Trophoblast cell (in vitro differentiated cells and primary cell): ENCODE measurements around the gene GPR87.

Source experiments
- DNase-seq, 2 donors: peaks; one replicate each; pipeline ENCODE4 v3.0.0-alpha.2; 2016
- H2AFZ ChIP-seq: 2 replicates; pipeline ENCODE4 v1.6.1; 2013; ENCODE audit warnings: low read length, moderate library complexity, mild to moderate bottlenecking; ENCODE audit not compliant: insufficient read depth, poor library complexity
- H2AK5ac ChIP-seq: 2 replicates; pipeline ENCODE4 v1.6.1; 2013; ENCODE audit warnings: mild to moderate bottlenecking, low read length
- H2BK120ac ChIP-seq: 2 replicates; pipeline ENCODE4 v1.6.1; 2013; ENCODE audit warnings: low read length, mild to moderate bottlenecking, moderate library complexity; ENCODE audit not compliant: insufficient read depth, poor library complexity
- H2BK12ac ChIP-seq: 2 replicates; pipeline ENCODE4 v1.6.1; 2013; ENCODE audit warnings: mild to moderate bottlenecking, low read length, moderate library complexity
- H2BK5ac ChIP-seq: 2 replicates; pipeline ENCODE4 v1.6.1; 2013; ENCODE audit warnings: low read length, low read depth, moderate library complexity, mild to moderate bottlenecking; ENCODE audit not compliant: poor library complexity
- H3K14ac ChIP-seq: 2 replicates; pipeline ENCODE4 v1.6.1; 2013; ENCODE audit warnings: mild to moderate bottlenecking, low read length
- H3K18ac ChIP-seq: 2 replicates; pipeline ENCODE4 v1.6.1; 2013; ENCODE audit warnings: mild to moderate bottlenecking, low read length
- H3K23ac ChIP-seq: 2 replicates; pipeline ENCODE4 v1.6.1; 2013; ENCODE audit warnings: low read length
- H3K27ac ChIP-seq: 2 replicates; pipeline ENCODE4 v1.5.1; 2013; ENCODE audit warnings: low read depth, mild to moderate bottlenecking, inconsistent platforms, low read length, moderate library complexity
- H3K27me3 ChIP-seq: 2 replicates; pipeline ENCODE4 v1.6.1; 2013; ENCODE audit warnings: inconsistent platforms, mild to moderate bottlenecking, low read length, moderate library complexity; ENCODE audit not compliant: insufficient read depth
- H3K36me3 ChIP-seq, 2 experiments: 1 replicate in 1 of 2; 2 replicates in 1 of 2; pipeline ENCODE4 v1.6.1; 2013; ENCODE audit warnings: low read length in 2 of 2, mild to moderate bottlenecking in 2 of 2, moderate library complexity in 1 of 2; ENCODE audit not compliant: insufficient read depth in 2 of 2, control insufficient read depth in 1 of 2
- H3K4ac ChIP-seq: 2 replicates; pipeline ENCODE4 v1.6.1; 2013; ENCODE audit warnings: low read depth, mild to moderate bottlenecking, low read length, moderate library complexity
- H3K4me1 ChIP-seq, 2 experiments: 1 replicate in 1 of 2; 2 replicates in 1 of 2; pipeline ENCODE4 v1.6.1; 2013; ENCODE audit warnings: low read length in 2 of 2, mild to moderate bottlenecking in 2 of 2, moderate library complexity in 1 of 2; ENCODE audit not compliant: insufficient read depth in 2 of 2, control insufficient read depth in 1 of 2
- H3K4me2 ChIP-seq: 2 replicates; pipeline ENCODE4 v1.6.1; 2013; ENCODE audit warnings: inconsistent platforms, mild to moderate bottlenecking, low read length, moderate library complexity
- H3K4me3 ChIP-seq: 2 replicates; pipeline ENCODE4 v1.5.1; 2013; ENCODE audit warnings: mild to moderate bottlenecking, low read depth, low read length, inconsistent platforms
- H3K79me1 ChIP-seq: one replicate; pipeline ENCODE4 v1.6.1; 2013; ENCODE audit warnings: low read length
- H3K79me2 ChIP-seq: 2 replicates; pipeline ENCODE4 v1.6.1; 2013; ENCODE audit warnings: low read length, mild to moderate bottlenecking; ENCODE audit not compliant: control insufficient read depth, insufficient read depth, poor library complexity
- H3K9ac ChIP-seq: 2 replicates; pipeline ENCODE4 v1.6.1; 2013; ENCODE audit warnings: mild to moderate bottlenecking, low read length
- H3K9me3 ChIP-seq: 2 replicates; pipeline ENCODE4 v1.6.1; 2013; ENCODE audit warnings: low read depth, mild to moderate bottlenecking, control low read depth, inconsistent platforms, low read length; ENCODE audit not compliant: insufficient read depth
- H4K12ac ChIP-seq: 2 replicates; pipeline ENCODE4 v1.6.1; 2013; ENCODE audit warnings: low read depth, mild to moderate bottlenecking, low read length, moderate library complexity
- H4K8ac ChIP-seq: 2 replicates; pipeline ENCODE4 v1.6.1; 2013; ENCODE audit warnings: low read depth, mild to moderate bottlenecking, low read length, moderate library complexity
- H4K91ac ChIP-seq: one replicate; pipeline ENCODE4 v1.6.1; 2013; ENCODE audit warnings: low read depth, mild to moderate bottlenecking, low read length, moderate library complexity
- WGBS: extraction: QIAGEN DNeasy Blood & Tissue Kit; methylation state at CpG from one replicate; pipeline ENCODE4 v1.1.7; 2013; ENCODE audit warnings: missing lambda C conversion rate; ENCODE audit not compliant: insufficient read length, insufficient coverage; ENCODE audit errors: extremely low coverage; 5-methylcytosine and 5-hydroxymethylcytosine counted together

The GPR87 gene

DNA sequence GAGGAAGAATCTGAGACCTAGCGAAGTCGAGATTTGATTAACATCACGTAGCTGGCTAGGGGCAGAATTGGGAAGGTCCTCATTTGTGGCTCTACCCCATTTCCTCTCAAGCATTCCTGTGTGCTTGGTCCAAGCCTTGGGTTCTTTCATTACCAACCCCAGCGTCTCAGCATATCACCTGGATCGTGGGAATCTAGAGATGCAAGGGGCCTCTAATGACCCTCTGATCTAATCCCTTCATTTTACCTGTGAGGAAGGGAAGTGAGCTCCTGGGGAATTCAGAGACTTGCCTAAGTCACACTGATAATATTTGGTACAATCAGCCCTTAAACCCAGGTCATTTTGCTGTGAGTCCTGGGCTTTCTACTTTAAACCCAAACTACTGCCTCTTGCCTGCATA, 2.0 kb downstream of the GPR87 start:
- H2BK5ac ChIP-seq, result peak overlapping the region; percentile 75
- no peak for DNase-seq
- H3K36me3 ChIP-seq, result peaks cover 0 to 1% of the 10 kb centered on the region in 2 experiments
- H3K79me1 ChIP-seq, result peaks cover 11% of the 10 kb centered on the region
- H3K27ac ChIP-seq, result peak overlapping the region; percentile 90
- WGBS, result no CpG with 5 or more reads among the region's 5 CpGs
- peak overlapping the region; percentile 39 for H4K91ac ChIP-seq
- no peaks in the 10 kb centered on the region for H3K27me3 ChIP-seq
- no peak overlapping the region for H2AFZ ChIP-seq
- peaks cover 2% of the 10 kb centered on the region for H3K79me2 ChIP-seq
- peak overlapping the region; percentile 64 for H3K18ac ChIP-seq
- H3K4me2 ChIP-seq, result peak overlapping the region; percentile 42
- no peak overlapping the region for H4K12ac ChIP-seq
- no peak overlapping the region for H3K23ac ChIP-seq
- H2BK12ac ChIP-seq, result peak overlapping the region; percentile 77
- peak overlapping the region; percentile 13 for H3K14ac ChIP-seq
- no peak overlapping the region for H2AK5ac ChIP-seq
- no peak overlapping the region for H4K8ac ChIP-seq
- peaks cover 6 to 13% of the 10 kb centered on the region in 2 experiments for H3K4me1 ChIP-seq
- H3K9me3 ChIP-seq, result no peaks in the 10 kb centered on the region
- H3K9ac ChIP-seq, result no peak overlapping the region
- no peak overlapping the region for H3K4me3 ChIP-seq
- peak overlapping the region; percentile 48 for H2BK120ac ChIP-seq
- peak overlapping the region; percentile 10 for H3K4ac ChIP-seq

DNA sequence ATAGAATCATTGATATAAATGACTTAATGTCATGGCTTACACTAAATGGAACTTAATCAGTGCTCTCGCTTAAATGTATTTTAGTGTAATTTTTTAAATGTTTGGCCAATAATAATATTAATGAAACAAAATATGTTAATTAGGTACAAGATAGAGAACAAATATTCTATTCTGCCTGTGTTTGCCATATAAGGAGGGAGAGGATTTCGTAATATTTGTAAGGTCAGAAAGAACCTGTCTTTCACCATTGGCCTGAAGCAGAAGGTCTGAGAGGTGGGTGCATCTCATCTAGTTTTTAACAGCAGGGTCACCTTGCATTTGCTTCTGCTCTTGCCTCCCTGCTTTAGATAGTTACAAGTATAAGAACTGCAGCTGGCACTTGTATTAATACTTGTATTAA, 2.5 kb downstream of the GPR87 start:
- no CpG with 5 or more reads among the region's 2 CpGs for WGBS
- no peak overlapping the region for H2BK5ac ChIP-seq
- H3K18ac ChIP-seq, result no peak overlapping the region
- H3K4ac ChIP-seq, result peak overlapping the region; percentile 10
- H4K8ac ChIP-seq, result no peak overlapping the region
- no peak overlapping the region for H2AK5ac ChIP-seq
- no peaks in the 10 kb centered on the region for H3K27me3 ChIP-seq
- peaks cover 6 to 13% of the 10 kb centered on the region in 2 experiments for H3K4me1 ChIP-seq
- no peak overlapping the region for H3K14ac ChIP-seq
- no peaks in the 10 kb centered on the region for H3K9me3 ChIP-seq
- peaks cover 0 to 1% of the 10 kb centered on the region in 2 experiments for H3K36me3 ChIP-seq
- H3K4me3 ChIP-seq, result no peak overlapping the region
- no peak overlapping the region for H3K23ac ChIP-seq
- H3K79me2 ChIP-seq, result peaks cover 2% of the 10 kb centered on the region
- no peak for DNase-seq
- no peak overlapping the region for H3K9ac ChIP-seq
- H3K4me2 ChIP-seq, result peak overlapping the region; percentile 42
- H3K79me1 ChIP-seq, result peaks cover 11% of the 10 kb centered on the region
- no peak overlapping the region for H2BK12ac ChIP-seq
- no peak overlapping the region for H4K12ac ChIP-seq
- H2BK120ac ChIP-seq, result no peak overlapping the region
- no peak overlapping the region for H2AFZ ChIP-seq
- H3K27ac ChIP-seq, result peak overlapping the region; percentile 90
- H4K91ac ChIP-seq, result no peak overlapping the region

DNA sequence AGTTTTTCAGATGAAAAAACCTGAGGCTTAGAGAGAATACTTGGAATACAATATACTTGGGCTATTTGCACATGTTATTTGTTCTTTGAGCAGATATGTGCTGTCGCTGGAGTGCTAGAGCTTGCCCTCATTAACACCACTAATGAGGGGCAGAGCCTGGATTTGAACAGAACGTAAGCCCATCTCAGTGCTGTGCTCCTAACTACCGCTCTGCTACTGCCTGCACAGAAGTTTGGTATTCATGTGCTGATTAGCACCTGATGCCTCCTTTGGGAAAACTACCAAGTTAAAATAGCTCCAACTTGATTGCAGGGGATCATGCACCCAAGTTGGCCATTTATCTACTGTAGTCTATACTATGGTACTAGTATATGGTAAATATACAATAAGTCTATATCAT, 3.6 kb downstream of the GPR87 start:
- Histone ChIP-seq H2BK12ac (no peak overlapping the region), H3K36me3 (peaks cover 0 to 1% of the 10 kb centered on the region in 2 experiments), H3K18ac (no peak overlapping the region), H2BK120ac (no peak overlapping the region), H3K9me3 (no peaks in the 10 kb centered on the region), H2BK5ac (no peak overlapping the region), H3K14ac (no peak overlapping the region), H2AK5ac (no peak overlapping the region), H3K4ac (no peak overlapping the region), H3K27me3 (no peaks in the 10 kb centered on the region), H3K27ac (no peak overlapping the region), H3K4me1 (peaks cover 6 to 13% of the 10 kb centered on the region in 2 experiments), H3K4me3 (no peak overlapping the region), H3K4me2 (no peak overlapping the region), H3K79me1 (peaks cover 11% of the 10 kb centered on the region), H4K12ac (no peak overlapping the region), H3K9ac (no peak overlapping the region), H3K23ac (no peak overlapping the region), H4K8ac (no peak overlapping the region), H4K91ac (no peak overlapping the region), H2AFZ (no peak overlapping the region), H3K79me2 (peaks cover 2% of the 10 kb centered on the region)
- WGBS, result no CpG with 5 or more reads among the region's 3 CpGs
- DNase-seq, result no peak

DNA sequence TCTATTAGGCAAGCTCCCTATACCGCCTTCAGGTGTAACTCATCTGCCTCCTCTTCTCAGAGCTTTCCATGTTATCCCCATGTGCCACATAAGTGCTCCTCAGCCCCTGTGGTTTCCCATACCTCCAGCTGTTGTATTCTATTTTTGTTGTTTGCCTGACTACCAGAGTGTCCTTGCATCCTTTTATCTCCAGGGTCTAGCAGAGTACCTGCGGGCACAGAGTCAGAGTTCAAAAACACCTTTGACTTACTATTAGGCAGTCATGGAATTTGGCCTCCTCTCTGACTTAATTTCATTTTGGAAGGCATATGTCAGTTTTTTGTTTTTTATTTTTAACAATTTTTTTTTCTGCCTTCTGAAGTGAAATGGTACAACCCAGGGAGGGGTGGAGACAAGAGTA, 7.1 kb downstream of the GPR87 start:
- Histone ChIP-seq H2AK5ac (no peak overlapping the region), H3K18ac (peak overlapping the region; percentile 61), H4K8ac (no peak overlapping the region), H2BK120ac (no peak overlapping the region), H3K4me2 (no peak overlapping the region), H3K4ac (no peak overlapping the region), H3K4me3 (no peak overlapping the region), H3K9ac (no peak overlapping the region), H2BK12ac (no peak overlapping the region), H3K9me3 (no peaks in the 10 kb centered on the region), H2BK5ac (no peak overlapping the region), H4K91ac (no peak overlapping the region), H2AFZ (no peak overlapping the region), H3K14ac (no peak overlapping the region), H3K79me1 (peaks cover 17% of the 10 kb centered on the region), H3K27ac (no peak overlapping the region), H4K12ac (no peak overlapping the region), H3K79me2 (peaks cover 7% of the 10 kb centered on the region), H3K27me3 (no peaks in the 10 kb centered on the region), H3K4me1 (peaks cover 17 to 24% of the 10 kb centered on the region in 2 experiments), H3K36me3 (peaks cover 3 to 4% of the 10 kb centered on the region in 2 experiments), H3K23ac (no peak overlapping the region)
- no CpG with 5 or more reads among the region's 2 CpGs for WGBS
- DNase-seq, result peak; percentile 57 to 81
